CD4-positive, alpha-beta T cell (primary cell): Measurements from ENCODE around the gene SUSD5. TPM values are rescaled to one million over a fixed set of nuclear protein-coding genes. Genes with fewer than 3 reads are reported as not detected.

Experiments
- ATAC-seq: fragments of 200-7000 bp; cut with Tn5 transposase; one replicate; pipeline ENCODE4 v1.10.0; 2022; ENCODE audit warnings: mild to moderate bottlenecking; ENCODE audit not compliant: poor library complexity
- CTCF ChIA-PET: fragments of 350-600 bp; sonication (Branson Sonifier 250); formaldehyde crosslinking; loops from one replicate; lab custom pipeline; 2021; ENCODE audit warnings: antibody characterized with exemption, inconsistent platforms; lab: Charles Lee
- POLR2A ChIA-PET: fragments of 350-600 bp; sonication (Branson Sonifier 250); formaldehyde crosslinking; loops from one replicate; lab custom pipeline; 2021; ENCODE audit warnings: antibody characterized with exemption, inconsistent platforms; lab: Charles Lee
- DNase-seq, 14 experiments: peaks; one replicate each; pipeline ENCODE4 v3.0.0-alpha.2; 2013 to 2020; ENCODE audit warnings: mixed read lengths in 2 of 14
- H3K27ac ChIP-seq, 2 donors: one replicate each; pipeline versions ENCODE4 v1.5.1 to v1.7.0; 2013; ENCODE audit warnings: low read length in 2 of 2, low read depth in 1 of 2, mild to moderate bottlenecking in 1 of 2
- H3K27me3 ChIP-seq, 2 experiments: 1 replicate in 1 of 2; 2 replicates in 1 of 2; pipeline versions ENCODE4 v1.6.1 to v1.7.0; 2013; ENCODE audit warnings: low read length in 2 of 2, control low read depth in 1 of 2, mild to moderate bottlenecking in 1 of 2, moderate library complexity in 1 of 2; ENCODE audit not compliant: insufficient read depth in 2 of 2, control insufficient read depth in 1 of 2
- H3K36me3 ChIP-seq: one replicate; pipeline ENCODE4 v1.6.1; 2013; ENCODE audit warnings: low read length, control low read depth; ENCODE audit not compliant: insufficient read depth
- H3K4me1 ChIP-seq: one replicate; pipeline ENCODE4 v1.6.1; 2013; ENCODE audit warnings: low read length, control low read depth; ENCODE audit not compliant: insufficient read depth
- H3K4me3 ChIP-seq: one replicate; pipeline ENCODE4 v1.5.1; 2013; ENCODE audit warnings: mild to moderate bottlenecking, low read length, moderate library complexity
- H3K9me3 ChIP-seq, 2 experiments: 1 replicate in 1 of 2; 2 replicates in 1 of 2; pipeline versions ENCODE4 v1.6.1 to v1.7.0; 2013; ENCODE audit warnings: low read length in 2 of 2, mild to moderate bottlenecking in 2 of 2, control low read depth in 1 of 2, moderate library complexity in 1 of 2; ENCODE audit not compliant: control insufficient read depth in 1 of 2, insufficient read depth in 1 of 2
- H3K27ac Mint-ChIP-seq: one replicate; pipeline ENCODE4 v1.8.0; 2020; ENCODE audit warnings: mixed read lengths
- H3K27me3 Mint-ChIP-seq: one replicate; pipeline ENCODE4 v1.8.0; 2021; ENCODE audit warnings: mixed read lengths
- H3K36me3 Mint-ChIP-seq: one replicate; pipeline ENCODE4 v1.8.0; 2021; ENCODE audit warnings: low read depth, mixed read lengths
- H3K4me1 Mint-ChIP-seq: one replicate; pipeline ENCODE4 v1.8.0; 2021; ENCODE audit warnings: low read depth, mixed read lengths
- H3K4me3 Mint-ChIP-seq: one replicate; pipeline ENCODE4 v1.8.0; 2020; ENCODE audit warnings: mild to moderate bottlenecking, mixed read lengths
- H3K9me3 Mint-ChIP-seq: one replicate; pipeline ENCODE4 v1.8.0; 2020; ENCODE audit warnings: mixed read lengths
- intact Hi-C, 2 experiments: fragments of 100-400 bp; cut with DNase I in 1 of 2; cut with micrococcal nuclease in 1 of 2; formaldehyde crosslinking; loops; one replicate each; pipeline versions ENCODE4 v1.15.1 to v1.9.0; 2023 to 2025; cut with DNase I, micrococcal nuclease
- polyA plus RNA-seq, 2 donors: library from polyadenylated mRNA; unstranded; fragments of 120-200 nt; gene quantifications; one replicate each; pipeline ENCODE4 v1.2.1, GENCODE V29; 2013
- total RNA-seq, 174 experiments: library from RNA in 2 of 174; stranded (reverse) in 2 of 174; gene quantifications; one replicate each; pipeline ENCODE4 v1.2.3 and lab custom pipeline; 2021 to 2026
- TF ChIP-seq, protein P1 (sequence below): fragments of 200-600 bp; IDR thresholded peaks from one replicate; pipeline ENCODE4 v1.8.0; 2022; ENCODE audit warnings: antibody characterized with exemption, mild to moderate bottlenecking

The SUSD5 gene
- total RNA-seq (not detected), total RNA-seq (lab: John Stamatoyannopoulos, UW) (0 to 0.16 (median 0) reads per million in 172 experiments)
- polyA plus RNA-seq (2013, experiment 1 of 2): 0.06 TPM
- 0.31 TPM for polyA plus RNA-seq (2013, experiment 2 of 2)

DNA sequence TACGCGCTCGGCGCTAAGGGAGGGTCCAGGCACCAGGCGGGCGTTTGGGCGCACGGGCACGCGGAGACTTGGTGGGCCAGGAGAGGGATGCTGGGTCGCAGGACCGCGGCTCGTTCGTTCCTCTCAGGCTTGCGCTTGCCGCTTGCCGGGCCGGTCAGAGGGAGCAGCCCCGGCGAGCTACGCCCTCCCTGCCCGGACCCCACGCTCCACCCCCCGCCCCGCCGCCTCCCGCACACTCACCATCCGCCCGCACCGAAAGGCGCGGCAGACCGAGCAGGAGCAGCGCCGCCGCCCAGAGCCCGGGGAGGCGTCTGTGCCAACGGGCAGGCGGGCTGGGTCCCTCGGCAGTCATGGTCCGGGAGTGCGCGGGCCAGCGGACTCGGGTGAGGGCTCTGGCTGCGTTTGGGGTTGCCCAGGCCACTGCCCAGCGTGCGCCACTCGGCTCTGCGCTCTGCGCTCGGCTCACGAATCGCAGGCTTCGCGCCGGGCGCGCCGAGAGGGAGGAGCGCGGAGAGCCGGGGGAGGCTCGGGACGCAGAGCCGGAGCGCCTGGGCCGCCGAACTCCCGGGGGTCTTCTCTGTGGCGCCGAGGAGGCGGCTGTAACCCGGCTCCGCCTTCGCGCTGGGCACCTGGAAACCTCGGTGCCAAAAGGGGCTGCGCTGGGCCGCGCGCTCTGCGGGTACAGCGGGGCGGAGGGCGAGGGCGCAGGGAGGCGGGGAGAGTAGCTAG lies at the start of gene SUSD5:
SUSD5 (minus strand) TSS at position 365 of the 729 bp plus-strand sequence; CDS start at position 352, 13 bp downstream.
- TF ChIP-seq, protein P1, sequence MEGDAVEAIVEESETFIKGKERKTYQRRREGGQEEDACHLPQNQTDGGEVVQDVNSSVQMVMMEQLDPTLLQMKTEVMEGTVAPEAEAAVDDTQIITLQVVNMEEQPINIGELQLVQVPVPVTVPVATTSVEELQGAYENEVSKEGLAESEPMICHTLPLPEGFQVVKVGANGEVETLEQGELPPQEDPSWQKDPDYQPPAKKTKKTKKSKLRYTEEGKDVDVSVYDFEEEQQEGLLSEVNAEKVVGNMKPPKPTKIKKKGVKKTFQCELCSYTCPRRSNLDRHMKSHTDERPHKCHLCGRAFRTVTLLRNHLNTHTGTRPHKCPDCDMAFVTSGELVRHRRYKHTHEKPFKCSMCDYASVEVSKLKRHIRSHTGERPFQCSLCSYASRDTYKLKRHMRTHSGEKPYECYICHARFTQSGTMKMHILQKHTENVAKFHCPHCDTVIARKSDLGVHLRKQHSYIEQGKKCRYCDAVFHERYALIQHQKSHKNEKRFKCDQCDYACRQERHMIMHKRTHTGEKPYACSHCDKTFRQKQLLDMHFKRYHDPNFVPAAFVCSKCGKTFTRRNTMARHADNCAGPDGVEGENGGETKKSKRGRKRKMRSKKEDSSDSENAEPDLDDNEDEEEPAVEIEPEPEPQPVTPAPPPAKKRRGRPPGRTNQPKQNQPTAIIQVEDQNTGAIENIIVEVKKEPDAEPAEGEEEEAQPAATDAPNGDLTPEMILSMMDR: no peak
- no peak within 1 kb of the TSS for H3K4me3 Mint-ChIP-seq
- H3K9me3 Mint-ChIP-seq: no peaks in the 10 kb centered on the region
- H3K36me3 ChIP-seq: no peaks in the 10 kb centered on the region
- no peak within 1 kb of the TSS for H3K4me3 ChIP-seq
- H3K4me1 ChIP-seq: peaks cover 3% of the 10 kb centered on the region
- peaks cover 70% of the 10 kb centered on the region for H3K27me3 Mint-ChIP-seq
- peaks cover 6% of the 10 kb centered on the region for H3K4me1 Mint-ChIP-seq
- ChIA-PET CTCF (no interaction called here), POLR2A (no interaction called here)
- H3K27me3 ChIP-seq: peaks cover 21 to 49% of the 10 kb centered on the region in 2 experiments
- H3K27ac Mint-ChIP-seq: no peak within 1 kb of the TSS
- DNase-seq (no peak), ATAC-seq (no peak)
- no peaks in the 10 kb centered on the region for H3K36me3 Mint-ChIP-seq
- H3K27ac ChIP-seq: no peak within 1 kb of the TSS
- intact Hi-C loops: no loop called here
- H3K9me3 ChIP-seq: no peaks in the 10 kb centered on the region

DNA sequence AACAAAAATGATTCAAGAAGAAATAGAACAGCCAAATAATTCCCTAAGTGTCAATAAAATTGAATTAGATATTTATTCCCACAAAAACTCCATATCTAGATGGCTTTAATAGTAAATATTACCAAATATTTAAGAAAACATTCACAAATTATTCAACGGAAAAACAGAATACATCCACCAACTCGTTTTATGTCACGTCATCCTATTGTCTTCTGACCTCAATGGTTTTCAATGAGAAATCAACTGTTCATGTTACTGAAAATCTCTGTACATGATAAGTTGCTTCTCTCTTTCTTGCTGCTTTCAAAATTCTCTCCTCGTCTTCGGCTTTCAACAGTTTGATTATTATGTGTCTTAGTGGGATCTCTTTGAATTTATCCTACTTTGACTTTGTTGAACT lies 41.5 kb upstream of the SUSD5 start:
- no peak overlapping the region for H3K27ac ChIP-seq
- ChIA-PET POLR2A (no interaction called here), CTCF (no interaction called here)
- H3K4me3 ChIP-seq: no peak overlapping the region
- H3K9me3 ChIP-seq: no peaks in the 10 kb centered on the region
- Mint-ChIP-seq H3K36me3 (no peaks in the 10 kb centered on the region), H3K9me3 (peaks cover 3% of the 10 kb centered on the region), H3K27me3 (peaks cover 9% of the 10 kb centered on the region), H3K27ac (no peak overlapping the region), H3K4me3 (no peak overlapping the region), H3K4me1 (no peaks in the 10 kb centered on the region)
- no peaks in the 10 kb centered on the region for H3K36me3 ChIP-seq
- ATAC-seq: no peak
- no peaks in the 10 kb centered on the region for H3K27me3 ChIP-seq
- TF ChIP-seq, protein P1: no peak
- DNase-seq: no peak
- intact Hi-C loops: no loop called here
- H3K4me1 ChIP-seq: no peaks in the 10 kb centered on the region

DNA sequence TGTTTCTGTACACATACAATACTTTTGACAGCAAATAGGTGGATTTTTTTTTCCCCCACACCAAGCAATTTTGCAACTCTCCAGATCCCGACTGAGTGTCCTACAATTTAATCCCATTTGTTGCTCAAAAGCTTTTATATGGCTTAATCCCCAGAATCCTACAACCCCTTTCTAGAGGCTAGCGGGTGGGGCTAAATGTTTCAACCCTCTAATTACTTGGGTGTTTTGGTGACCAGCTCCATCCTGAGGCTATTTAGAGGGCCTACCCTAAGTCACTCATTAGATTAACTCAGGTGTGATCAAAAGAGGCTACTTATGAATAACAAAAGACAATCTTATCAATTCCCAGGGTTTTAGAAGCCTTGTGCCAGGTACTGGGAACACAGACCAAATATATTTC lies 37.6 kb upstream of the SUSD5 start:
- Histone ChIP-seq H3K4me1 (no peaks in the 10 kb centered on the region), H3K27me3 (no peaks in the 10 kb centered on the region), H3K27ac (no peak overlapping the region), H3K9me3 (no peaks in the 10 kb centered on the region), H3K36me3 (no peaks in the 10 kb centered on the region), H3K4me3 (no peak overlapping the region)
- H3K36me3 Mint-ChIP-seq: no peaks in the 10 kb centered on the region
- peaks cover 8% of the 10 kb centered on the region for H3K27me3 Mint-ChIP-seq
- no peak for ATAC-seq
- H3K4me1 Mint-ChIP-seq: no peaks in the 10 kb centered on the region
- H3K27ac Mint-ChIP-seq: no peak overlapping the region
- no peak for DNase-seq
- H3K4me3 Mint-ChIP-seq: no peak overlapping the region
- H3K9me3 Mint-ChIP-seq: no peaks in the 10 kb centered on the region
- ChIA-PET CTCF (no interaction called here), POLR2A (no interaction called here)
- intact Hi-C loops: no loop called here
- TF ChIP-seq, protein P1: no peak
